Inflammatory macrophage (primary cell): ENCODE data around the gene ADARB2.

Experiments used
- DNase-seq, 2 donors: peaks; one replicate each; pipeline ENCODE4 v3.0.0-alpha.2; 2020 to 2022

The ADARB2 gene

GRCh38 chr10:1156616-1156886, 580.8 kb downstream of the ADARB2 start:
- no peak for DNase-seq

GRCh38 chr10:1155791-1156615, 581.3 kb downstream of the ADARB2 start:
- no peak for DNase-seq

- DNase-seq, result no peak
Measured at GRCh38 chr10:1154531-1155295, 582.6 kb downstream of the ADARB2 start.

- DNase-seq, result no peak
Measured at GRCh38 chr10:1153805-1154351, 583.4 kb downstream of the ADARB2 start.

GRCh38 chr10:1153251-1153763, 584.0 kb downstream of the ADARB2 start:
- DNase-seq, result no peak

- DNase-seq, result no peak
Measured at GRCh38 chr10:1152386-1153250, 584.7 kb downstream of the ADARB2 start.

- DNase-seq, result no peak
Measured at GRCh38 chr10:1151076-1152033, 586.0 kb downstream of the ADARB2 start.

GRCh38 chr10:1150638-1150955, 586.7 kb downstream of the ADARB2 start:
- no peak for DNase-seq

GRCh38 chr10:1149793-1150637, 587.3 kb downstream of the ADARB2 start:
- no peak for DNase-seq

- DNase-seq, result no peak
Measured at GRCh38 chr10:1148855-1149605, 588.3 kb downstream of the ADARB2 start.

- no peak for DNase-seq
Measured at GRCh38 chr10:1147810-1148209, 589.5 kb downstream of the ADARB2 start.

- DNase-seq, result no peak
Measured at GRCh38 chr10:1142596-1142995, 594.7 kb downstream of the ADARB2 start.

GRCh38 chr10:1141701-1142100, 595.6 kb downstream of the ADARB2 start:
- no peak for DNase-seq

- DNase-seq, result no peak
Measured at GRCh38 chr10:1141261-1141660, 596.1 kb downstream of the ADARB2 start.

- no peak for DNase-seq
Measured at GRCh38 chr10:1138529-1138928, 598.8 kb downstream of the ADARB2 start.

- DNase-seq, result no peak
Measured at GRCh38 chr10:1137499-1138163, 599.7 kb downstream of the ADARB2 start.

- DNase-seq, result no peak
Measured at GRCh38 chr10:1136268-1136667, 601.1 kb downstream of the ADARB2 start.

GRCh38 chr10:1134156-1134555, 603.2 kb downstream of the ADARB2 start:
- DNase-seq, result no peak

GRCh38 chr10:1133495-1134045, 603.8 kb downstream of the ADARB2 start:
- DNase-seq, result no peak
